ENCODE results near the gene TMEM138.

DNA sequence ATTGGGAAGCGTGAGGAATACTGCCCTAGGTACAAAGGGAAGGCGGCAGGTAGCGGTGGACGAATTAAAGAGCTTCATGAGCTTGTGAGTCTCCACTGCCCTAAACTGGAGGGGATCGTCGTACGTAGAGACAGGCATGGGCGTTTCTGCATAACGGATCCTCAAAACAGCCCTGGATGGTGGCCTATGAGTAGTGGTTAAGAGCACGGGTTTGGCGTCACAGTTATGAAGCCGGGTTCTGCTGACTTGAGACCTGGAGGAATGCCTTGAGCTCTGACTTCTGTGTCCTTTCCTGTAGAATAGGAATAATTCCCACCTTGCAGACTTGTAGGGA, 335 bp downstream of the TMEM138 start:
- TF ChIP-seq YY1 (IDR thresholded peaks at IDR 0.05; ENCODE audit: insufficient read depth, insufficient read length) = no peak
- TF ChIP-seq ZNF274 (IDR thresholded peaks at IDR 0.05; ENCODE audit: low read depth, low read length) = no peak

Measured in NT2/D1 (cell line).